PC-3 (cell line): ENCODE measurements around the gene XPNPEP1. TPM values are rescaled to one million over a fixed set of nuclear protein-coding genes. Genes with fewer than 3 reads are reported as not detected.

Source experiments
- ATAC-seq: fragments of 200-7000 bp; cut with Tn5 transposase; 2 replicates; pipeline ENCODE4 v1.9.1; 2020; ENCODE audit warnings: mild to moderate bottlenecking, moderate library complexity
- BruUV-seq: library from RNA; stranded (reverse); fragments of 400-500 nt; replicated peaks from 2 replicates; lab custom pipeline; 2021; lab: Mats Ljungman, UMichigan
- CTCF ChIA-PET: fragments of 300-600 bp; sonication (Branson Sonifier 250); formaldehyde crosslinking; loops from one replicate; lab custom pipeline; 2022; ENCODE audit warnings: antibody characterized with exemption; lab: Charles Lee
- POLR2A ChIA-PET: fragments of 300-600 bp; sonication (Branson Sonifier 250); formaldehyde crosslinking; loops from one replicate; lab custom pipeline; 2022; ENCODE audit warnings: antibody characterized with exemption; ENCODE audit not compliant: unreplicated experiment; lab: Charles Lee
- DNase-seq: peaks from one replicate; pipeline ENCODE4 v3.0.0-alpha.2; 2015
- H2AFZ ChIP-seq: fragments of 300-600 bp; sonication (generic); 2 replicates; pipeline ENCODE4 v1.6.0; 2016; ENCODE audit warnings: antibody characterized with exemption, low read length
- H3F3A ChIP-seq: fragments of 300-600 bp; sonication (generic); one replicate; pipeline ENCODE4 v1.6.0; 2017; ENCODE audit warnings: antibody characterized with exemption, low read length, control low read depth, mild to moderate bottlenecking; ENCODE audit not compliant: unreplicated experiment
- H3K27ac ChIP-seq: fragments of 300-600 bp; sonication (generic); 2 replicates; pipeline ENCODE4 v1.5.1; 2016; ENCODE audit warnings: mild to moderate bottlenecking, low read length
- H3K27me3 ChIP-seq: fragments of 300-600 bp; sonication (generic); 2 replicates; pipeline ENCODE4 v1.6.1; 2016; ENCODE audit warnings: low read length, mixed read lengths
- H3K36me3 ChIP-seq: fragments of 300-600 bp; sonication (generic); 2 replicates; pipeline ENCODE4 v1.6.1; 2016; ENCODE audit warnings: low read depth, mixed run types, low read length, mixed read lengths
- H3K4me1 ChIP-seq: fragments of 300-600 bp; sonication (generic); 2 replicates; pipeline ENCODE4 v1.5.1; 2016; ENCODE audit warnings: low read length; ENCODE audit not compliant: insufficient read depth
- H3K4me2 ChIP-seq: fragments of 300-600 bp; sonication (generic); 2 replicates; pipeline ENCODE4 v1.6.0; 2016; ENCODE audit warnings: low read length
- H3K4me3 ChIP-seq: fragments of 300-600 bp; sonication (generic); 2 replicates; pipeline ENCODE4 v1.5.1; 2016; ENCODE audit warnings: mild to moderate bottlenecking, low read length, mixed read lengths
- H3K79me2 ChIP-seq: fragments of 300-600 bp; sonication (generic); 2 replicates; pipeline ENCODE4 v1.6.1; 2017; ENCODE audit warnings: low read length, mixed read lengths
- H3K9ac ChIP-seq: fragments of 300-600 bp; sonication (generic); 2 replicates; pipeline ENCODE4 v1.6.0; 2016; ENCODE audit warnings: mild to moderate bottlenecking, low read length
- H3K9me2 ChIP-seq: fragments of 300-600 bp; sonication (generic); replicated peaks from 2 replicates; pipeline ENCODE4 v1.6.1; 2016; ENCODE audit warnings: mixed run types, low read length, mixed read lengths
- H3K9me3 ChIP-seq: fragments of 300-600 bp; sonication (generic); 2 replicates; pipeline ENCODE4 v1.6.1; 2016; ENCODE audit warnings: low read length, mixed read lengths
- H4K20me1 ChIP-seq: fragments of 300-600 bp; sonication (generic); 2 replicates; pipeline ENCODE4 v1.6.1; 2016; ENCODE audit warnings: low read length, mixed read lengths
- CTCF ChIP-seq: fragments of 300-600 bp; sonication (generic); conservative IDR thresholded peaks from 2 replicates; pipeline ENCODE4 v1.5.1; 2017; ENCODE audit warnings: antibody characterized with exemption, low read depth, mild to moderate bottlenecking, low read length
- EZH2 ChIP-seq: fragments of 300-600 bp; sonication (generic); IDR thresholded peaks from one replicate; pipeline ENCODE4 v1.6.1; 2017; ENCODE audit warnings: antibody characterized with exemption, mild to moderate bottlenecking, low read length; ENCODE audit not compliant: unreplicated experiment
- EZH2phosphoT487 ChIP-seq: fragments of 300-600 bp; sonication (generic); IDR thresholded peaks from 2 replicates; pipeline ENCODE4 v1.6.1; 2018; ENCODE audit warnings: mild to moderate bottlenecking, antibody characterized with exemption, low read length, borderline replicate concordance
- intact Hi-C: fragments of 100-400 bp; cut with micrococcal nuclease; formaldehyde crosslinking; loops from 2 replicates; pipeline ENCODE4 v1.9.0; 2023
- total RNA-seq: library from RNA; depleted of rRNA; stranded (reverse); fragments of >200 nt; gene quantifications from 2 replicates; pipeline ENCODE4 v1.2.3, GENCODE V29; 2014

Gene XPNPEP1
- total RNA-seq, 1 experiment from 2014 or later: 77.3 TPM

GRCh38 chr10:109883859-109884771 is 39.2 kb downstream of the XPNPEP1 start:
- Histone ChIP-seq H3K9ac (0 out of 2 replicates have a peak overlapping the region, but pooled peaks have one; percentile 26), H3K4me2 (no peak overlapping the region), H3K79me2 (no peaks in the 10 kb centered on the region), H2AFZ (no peak overlapping the region), H3K36me3 (peaks cover 3% of the 10 kb centered on the region; the same call in 1 of the 2 replicates), H3F3A (no peaks in the 10 kb centered on the region), H3K27me3 (no peaks in the 10 kb centered on the region), H3K9me2 (no peaks in the 10 kb centered on the region), H3K9me3 (no peaks in the 10 kb centered on the region), H3K27ac (no peak overlapping the region), H3K4me1 (peaks cover 6% of the 10 kb centered on the region), H4K20me1 (no peaks in the 10 kb centered on the region), H3K4me3 (no peak overlapping the region)
- ChIA-PET CTCF (interaction anchor here (0.6 to 1.3 kb wide), 12 partner anchors 10 to 1035 kb away, joined by 3 to 23 read pairs (median 6); no protein-coding TSS in a partner anchor), POLR2A (interaction anchor here (0.6 kb wide), 1 partner anchor 200 kb away, joined by 4 read pairs; no protein-coding TSS in a partner anchor)
- TF ChIP-seq EZH2phosphoT487: no peak
- peak; percentile 87 for TF ChIP-seq CTCF
- ATAC-seq (peak; percentile 92), DNase-seq (peak; percentile 82)
- no TSS peak for BruUV-seq
- intact Hi-C loops: loop anchor here (1.0 to 2.0 kb wide), 7 partner anchors 39 to 341 kb away; partner anchors contain the start of gene XPNPEP1

- Histone ChIP-seq H3K36me3 (peaks cover 6% of the 10 kb centered on the region; the same call in 1 of the 2 replicates), H3K9ac (no peak overlapping the region), H3K9me2 (no peaks in the 10 kb centered on the region), H3F3A (no peaks in the 10 kb centered on the region), H3K79me2 (no peaks in the 10 kb centered on the region), H3K9me3 (no peaks in the 10 kb centered on the region), H4K20me1 (no peaks in the 10 kb centered on the region), H3K4me2 (no peak overlapping the region), H3K4me3 (no peak overlapping the region), H2AFZ (no peak overlapping the region), H3K4me1 (peaks cover 6% of the 10 kb centered on the region), H3K27me3 (no peaks in the 10 kb centered on the region), H3K27ac (no peak overlapping the region)
- ATAC-seq: no peak
- CTCF ChIA-PET: no interaction called here
- POLR2A ChIA-PET: no interaction called here
- TF ChIP-seq CTCF: no peak
- no peak for TF ChIP-seq EZH2phosphoT487
- TF ChIP-seq EZH2: no peak
- intact Hi-C loops: no loop called here
- no TSS peak for BruUV-seq
- DNase-seq: no peak
Measured at GRCh38 chr10:109882251-109883057, 40.9 kb downstream of the XPNPEP1 start.
